Urinary bladder (tissue), 4 donors: ENCODE data around the gene SCUBE1. TPM values are rescaled to one million over a fixed set of nuclear protein-coding genes. Genes with fewer than 3 reads are reported as not detected.

Source experiments
- DNase-seq: peaks from one replicate; pipeline ENCODE4 v3.0.0-alpha.2; 2015; ENCODE audit errors: extremely low spot score
- H3K27ac ChIP-seq: one replicate; pipeline ENCODE4 v1.5.1; 2013; ENCODE audit warnings: low read depth, mild to moderate bottlenecking, moderate library complexity
- H3K36me3 ChIP-seq: one replicate; pipeline ENCODE4 v1.6.1; 2013; ENCODE audit warnings: mild to moderate bottlenecking, moderate library complexity; ENCODE audit not compliant: insufficient read depth
- H3K4me1 ChIP-seq: one replicate; pipeline ENCODE4 v1.6.1; 2013; ENCODE audit warnings: mild to moderate bottlenecking, moderate library complexity; ENCODE audit not compliant: insufficient read depth
- H3K4me3 ChIP-seq: one replicate; pipeline ENCODE4 v1.5.1; 2013; ENCODE audit warnings: low read depth, low read length
- WGBS: extraction: QIAGEN DNeasy Blood & Tissue Kit; methylation state at CpG from one replicate; pipeline ENCODE4 v1.1.7; 2013; 5-methylcytosine and 5-hydroxymethylcytosine counted together
- polyA plus RNA-seq: library from polyadenylated mRNA; stranded (reverse); fragments of 200-250 nt; gene quantifications from one replicate; pipeline ENCODE4 v1.2.3, GENCODE V29; 2013
- total RNA-seq: library from RNA; depleted of rRNA; stranded (reverse); fragments of >200 nt; gene quantifications from one replicate; pipeline ENCODE4 v1.2.3, GENCODE V29; 2014
- donor health status: healthy with polysubstance abuse.
- donor health status: healthy.

Gene SCUBE1
- total RNA-seq (1.2 TPM), polyA plus RNA-seq (0.86 TPM)

- under 1% methylated on average over 55 of the region's 56 CpGs for WGBS
- no peak within 1 kb of the TSS for H3K27ac ChIP-seq
- H3K36me3 ChIP-seq, result no peaks in the 10 kb centered on the region
- DNase-seq, result no peak
- no peaks in the 10 kb centered on the region for H3K4me1 ChIP-seq
- H3K4me3 ChIP-seq, result peak within 1 kb of the TSS; percentile 57
These were observed at the start of gene SCUBE1 for GRCh38 chr22:43343262-43343669. Gene SCUBE1 (minus strand): TSS chr22:43343372. CDS start chr22:43343261, 111 bp downstream.

GRCh38 chr22:43392385-43392989, 49.3 kb upstream of the SCUBE1 start:
- Histone ChIP-seq H3K27ac (no peak overlapping the region), H3K4me3 (no peak overlapping the region), H3K36me3 (no peaks in the 10 kb centered on the region), H3K4me1 (no peaks in the 10 kb centered on the region)
- no peak for DNase-seq
- 85% methylated on average over 9 of the region's 9 CpGs for WGBS

GRCh38 chr22:43391306-43391705, 48.1 kb upstream of the SCUBE1 start:
- Histone ChIP-seq H3K4me1 (no peaks in the 10 kb centered on the region), H3K36me3 (no peaks in the 10 kb centered on the region), H3K27ac (no peak overlapping the region), H3K4me3 (no peak overlapping the region)
- DNase-seq, result no peak
- WGBS, result 85% methylated on average over 3 of the region's 3 CpGs

- no peak overlapping the region for H3K4me3 ChIP-seq
- no peak for DNase-seq
- H3K36me3 ChIP-seq, result no peaks in the 10 kb centered on the region
- no peaks in the 10 kb centered on the region for H3K4me1 ChIP-seq
- H3K27ac ChIP-seq, result no peak overlapping the region
- WGBS, result 63% methylated on average over 4 of the region's 4 CpGs
These were observed 47.7 kb upstream of the SCUBE1 start for GRCh38 chr22:43390872-43391271.

- DNase-seq, result no peak
- Histone ChIP-seq H3K4me3 (no peak overlapping the region), H3K4me1 (no peaks in the 10 kb centered on the region), H3K36me3 (no peaks in the 10 kb centered on the region), H3K27ac (no peak overlapping the region)
- WGBS, result 87% methylated on average over 3 of the region's 3 CpGs
These were observed 47.0 kb upstream of the SCUBE1 start for GRCh38 chr22:43390166-43390565.

- no peak overlapping the region for H3K27ac ChIP-seq
- no peaks in the 10 kb centered on the region for H3K4me1 ChIP-seq
- H3K36me3 ChIP-seq, result no peaks in the 10 kb centered on the region
- no peak for DNase-seq
- 82% methylated on average over 8 of the region's 8 CpGs for WGBS
- H3K4me3 ChIP-seq, result no peak overlapping the region
These were observed 46.2 kb upstream of the SCUBE1 start for GRCh38 chr22:43389227-43389836.

- Histone ChIP-seq H3K4me3 (no peak overlapping the region), H3K36me3 (no peaks in the 10 kb centered on the region), H3K4me1 (no peaks in the 10 kb centered on the region), H3K27ac (no peak overlapping the region)
- 6% methylated on average over 17 of the region's 17 CpGs for WGBS
- no peak for DNase-seq
These were observed 45.3 kb upstream of the SCUBE1 start for GRCh38 chr22:43388420-43388851.

- Histone ChIP-seq H3K4me3 (no peak overlapping the region), H3K27ac (no peak overlapping the region), H3K4me1 (no peaks in the 10 kb centered on the region), H3K36me3 (no peaks in the 10 kb centered on the region)
- DNase-seq, result no peak
- 54% methylated on average over 7 of the region's 7 CpGs for WGBS
These were observed 44.6 kb upstream of the SCUBE1 start for GRCh38 chr22:43387815-43388214.

- Histone ChIP-seq H3K4me1 (no peaks in the 10 kb centered on the region), H3K36me3 (no peaks in the 10 kb centered on the region), H3K4me3 (no peak overlapping the region), H3K27ac (no peak overlapping the region)
- peak; percentile 51 for DNase-seq
- 7% methylated on average over 20 of the region's 20 CpGs for WGBS
These were observed 42.8 kb upstream of the SCUBE1 start for GRCh38 chr22:43385770-43386641.

- H3K4me1 ChIP-seq, result no peaks in the 10 kb centered on the region
- WGBS, result 55% methylated on average over 5 of the region's 5 CpGs
These were observed 41.7 kb upstream of the SCUBE1 start for GRCh38 chr22:43384863-43385262.

GRCh38 chr22:43381693-43382092, 38.5 kb upstream of the SCUBE1 start:
- H3K4me1 ChIP-seq, result no peaks in the 10 kb centered on the region
- H3K27ac ChIP-seq, result no peak overlapping the region
- H3K4me3 ChIP-seq, result no peak overlapping the region
- WGBS, result 42% methylated on average over 6 of the region's 6 CpGs
- H3K36me3 ChIP-seq, result no peaks in the 10 kb centered on the region
- DNase-seq, result no peak

More at GRCh38 chr22:43384863-43385262, 41.7 kb upstream of the SCUBE1 start:
- no peak overlapping the region for H3K4me3 ChIP-seq
- no peaks in the 10 kb centered on the region for H3K36me3 ChIP-seq
- no peak overlapping the region for H3K27ac ChIP-seq
- DNase-seq, result no peak

- Histone ChIP-seq H3K4me3 (no peak overlapping the region), H3K27ac (no peak overlapping the region), H3K36me3 (no peaks in the 10 kb centered on the region), H3K4me1 (no peaks in the 10 kb centered on the region)
- WGBS, result 34% methylated on average over 8 of the region's 8 CpGs
- peak; percentile 13 for DNase-seq
These were observed 34.9 kb upstream of the SCUBE1 start for GRCh38 chr22:43377896-43378704.

- no peak for DNase-seq
- Histone ChIP-seq H3K27ac (no peak overlapping the region), H3K36me3 (no peaks in the 10 kb centered on the region)
These were observed 34.4 kb upstream of the SCUBE1 start for GRCh38 chr22:43377548-43377895.

More at GRCh38 chr22:43377548-43377895, 34.4 kb upstream of the SCUBE1 start:
- no peak overlapping the region for H3K4me3 ChIP-seq
- 52% methylated on average over 10 of the region's 10 CpGs for WGBS
- no peaks in the 10 kb centered on the region for H3K4me1 ChIP-seq
